Vagina (tissue), 2 donors: Measurements from ENCODE around the gene MKNK2.

Source experiments
- CTCF ChIP-seq, 3 experiments: fragments of 450-650 bp in 2 of 3; fragments of 200-600 bp in 1 of 3; sonication (generic) in 1 of 3; IDR thresholded peaks; one replicate each; pipeline ENCODE4 v1.5.1; 2017 to 2019; ENCODE audit warnings: antibody characterized with exemption in 3 of 3, mild to moderate bottlenecking in 2 of 3, moderate library complexity in 2 of 3
- POLR2AphosphoS5 ChIP-seq, 2 donors: sonication (generic); formaldehyde crosslinking; IDR thresholded peaks; one replicate each; pipeline ENCODE4 v1.9.0; 2017; ENCODE audit warnings: antibody characterized with exemption in 2 of 2, mild to moderate bottlenecking in 2 of 2, low read depth in 1 of 2; ENCODE audit not compliant: insufficient read depth in 1 of 2

DNA sequence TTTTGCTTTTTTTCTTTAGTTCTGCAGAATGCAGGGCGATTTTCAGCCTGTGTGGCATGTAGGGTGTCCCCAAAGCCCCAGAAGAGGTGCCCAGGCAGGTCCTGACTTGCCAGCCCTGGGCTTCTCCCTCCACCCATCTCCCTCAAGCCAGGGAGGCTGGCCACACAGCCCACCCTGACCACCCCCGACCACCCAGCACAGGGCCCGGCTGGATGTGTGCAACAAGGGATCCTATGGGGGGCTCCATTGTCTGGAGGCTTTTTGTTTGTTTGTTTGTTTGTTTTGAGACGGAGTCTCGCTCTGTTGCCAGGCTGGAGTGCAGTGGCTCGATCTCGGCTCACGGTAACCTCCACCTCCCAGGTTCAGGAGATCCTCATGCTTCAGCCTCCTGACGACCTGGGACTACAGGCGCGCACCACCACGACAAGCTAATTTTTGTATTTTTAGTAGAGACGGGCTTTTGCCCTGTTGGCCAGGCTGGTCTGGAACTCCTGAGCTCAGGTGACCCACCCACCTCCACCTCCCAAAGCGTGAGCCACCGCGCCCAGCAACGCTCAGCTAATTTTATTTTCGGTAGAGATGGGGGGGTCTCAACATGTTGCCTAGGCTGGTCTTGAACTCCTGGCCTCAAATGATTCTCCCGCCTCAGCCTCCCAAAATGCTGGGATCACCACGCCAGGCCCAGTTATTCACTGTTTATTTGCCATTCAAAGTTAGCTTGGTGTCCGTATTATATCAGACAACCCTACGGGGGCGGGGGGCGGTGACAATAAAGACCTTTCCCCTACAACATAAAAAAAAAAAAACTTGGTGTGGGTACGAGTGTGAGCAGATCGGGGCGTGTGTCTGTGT lies 7.8 kb upstream of the MKNK2 start:
- no peak for TF ChIP-seq CTCF (IDR thresholded peaks at IDR 0.05)
- no peak for TF ChIP-seq POLR2AphosphoS5 (IDR thresholded peaks at IDR 0.05; ENCODE audit: insufficient read depth in 1 of 2, low read depth in 1 of 2)
